Hematopoietic multipotent progenitor cell treated with erythropoietin and hydrocortisone succinate and interleukin-3 and kit ligand, for 15 days (in vitro differentiated cells): ENCODE measurements around the gene ANKS6.

ENCODE experiments used
- DNase-seq: peaks from one replicate; pipeline ENCODE4 v3.0.0-alpha.2; 2015; ENCODE audit warnings: low spot score

Gene ANKS6

DNA sequence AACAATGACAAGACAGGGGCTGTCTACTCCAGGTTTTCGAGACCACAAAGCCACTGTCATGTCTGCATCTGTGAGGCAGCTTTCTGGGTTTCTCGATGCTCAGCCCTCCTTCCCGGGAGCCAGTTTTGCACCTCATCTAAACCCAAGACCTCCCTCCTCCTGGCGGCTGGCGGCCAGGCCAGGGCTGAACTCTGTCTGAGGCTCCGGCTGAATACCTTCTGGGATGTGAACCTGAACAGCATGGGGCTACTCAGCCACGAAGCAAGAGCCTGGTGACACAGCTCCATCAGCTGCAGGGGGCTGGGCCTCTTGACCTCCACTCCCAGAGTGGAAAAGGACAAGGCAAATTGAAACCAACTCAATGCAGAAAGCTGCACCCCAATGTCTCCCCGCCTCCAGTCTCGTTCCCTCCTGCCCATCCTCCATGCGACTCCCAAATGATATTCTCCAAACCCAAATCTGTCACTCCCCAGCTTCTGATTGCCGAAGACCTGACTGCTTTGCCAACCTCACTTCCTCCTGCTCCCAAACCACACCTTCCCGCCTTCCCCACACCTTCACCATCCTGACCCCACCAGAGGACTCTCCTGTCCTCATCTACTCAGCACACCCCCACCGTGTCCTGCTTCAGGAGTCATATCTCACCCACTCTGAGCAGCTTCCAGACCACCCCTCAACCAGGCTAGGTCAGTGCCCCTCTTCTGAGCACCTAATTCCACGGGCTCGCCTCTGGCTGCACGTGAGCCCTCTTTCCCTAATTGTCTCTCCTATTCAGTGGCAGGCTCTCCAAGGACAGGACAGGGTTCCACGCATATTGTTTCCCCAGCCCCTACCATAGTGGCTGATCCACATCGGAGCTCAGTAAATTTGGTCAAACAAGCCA, 4.5 kb downstream of the ANKS6 start:
- DNase-seq: no peak

DNA sequence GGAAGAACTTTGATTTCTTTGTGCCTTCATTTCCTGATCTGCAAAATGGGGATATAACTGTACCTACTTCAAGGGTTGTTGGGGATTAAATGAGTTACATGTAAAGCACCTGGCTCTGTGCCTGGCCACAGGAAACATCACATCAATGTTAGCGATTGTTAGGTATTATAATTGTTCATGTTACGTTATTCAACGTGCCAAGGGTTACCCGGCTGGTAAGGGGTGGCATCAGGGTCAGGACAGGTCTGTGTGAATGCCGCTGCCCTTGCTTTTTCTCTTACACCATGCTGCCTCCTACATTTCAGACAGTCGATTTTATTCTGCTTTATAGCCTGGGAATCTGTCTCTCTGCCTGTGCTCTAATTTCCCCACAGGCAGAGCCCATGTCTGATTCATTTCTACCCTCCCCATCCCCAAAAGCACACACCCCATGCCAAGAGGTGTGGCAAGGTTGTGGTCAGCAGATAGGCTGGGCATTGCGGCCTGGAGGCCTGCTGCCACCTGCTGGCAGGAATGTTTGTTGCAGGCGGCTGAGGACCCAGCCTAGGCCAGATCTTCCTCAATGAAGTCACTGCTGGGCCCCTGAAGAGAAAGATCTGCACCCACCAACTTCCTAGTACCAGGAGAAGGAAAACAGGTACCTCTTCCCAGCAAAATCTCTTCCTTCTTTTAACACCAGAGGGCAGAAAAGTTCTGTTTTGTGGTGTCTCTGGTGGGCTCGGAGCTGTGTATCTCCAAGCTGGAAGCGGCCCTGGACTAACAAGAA, 5.3 kb downstream of the ANKS6 start:
- peak; percentile 62 for DNase-seq

DNA sequence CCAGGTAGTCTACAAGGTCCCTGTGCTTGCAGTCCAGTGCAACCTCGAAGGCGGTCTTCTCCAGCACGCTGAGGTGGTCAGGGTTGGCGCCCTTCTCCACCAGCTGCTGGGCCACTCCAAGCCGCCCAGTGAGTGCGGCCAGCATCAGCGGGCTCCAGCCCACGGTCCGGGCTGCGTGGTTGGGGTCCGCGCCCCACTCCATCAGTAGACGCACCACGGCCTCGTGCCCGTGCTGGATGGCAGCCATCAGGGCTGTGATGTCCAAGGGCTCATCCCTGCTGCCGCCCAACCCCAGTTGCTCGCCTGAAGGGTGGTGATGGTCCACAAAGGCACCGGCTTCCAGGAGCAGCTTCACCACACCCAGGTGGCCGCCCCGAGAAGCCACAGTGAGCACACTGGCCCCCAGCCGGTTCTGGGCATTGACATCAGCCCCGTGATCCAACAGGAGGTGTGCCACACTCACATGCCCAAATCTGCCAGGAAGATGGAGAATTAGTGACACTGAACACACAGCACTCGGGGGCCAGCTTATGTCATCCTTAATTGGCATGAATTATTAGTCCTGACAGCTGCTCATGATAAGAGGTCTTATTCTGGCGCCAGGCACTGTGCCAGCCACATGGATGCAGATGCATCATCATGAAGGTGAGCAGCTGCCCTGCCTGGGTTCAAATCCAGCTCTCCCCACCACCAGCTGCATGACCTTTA, 6.1 kb downstream of the ANKS6 start:
- peak; percentile 54 for DNase-seq

DNA sequence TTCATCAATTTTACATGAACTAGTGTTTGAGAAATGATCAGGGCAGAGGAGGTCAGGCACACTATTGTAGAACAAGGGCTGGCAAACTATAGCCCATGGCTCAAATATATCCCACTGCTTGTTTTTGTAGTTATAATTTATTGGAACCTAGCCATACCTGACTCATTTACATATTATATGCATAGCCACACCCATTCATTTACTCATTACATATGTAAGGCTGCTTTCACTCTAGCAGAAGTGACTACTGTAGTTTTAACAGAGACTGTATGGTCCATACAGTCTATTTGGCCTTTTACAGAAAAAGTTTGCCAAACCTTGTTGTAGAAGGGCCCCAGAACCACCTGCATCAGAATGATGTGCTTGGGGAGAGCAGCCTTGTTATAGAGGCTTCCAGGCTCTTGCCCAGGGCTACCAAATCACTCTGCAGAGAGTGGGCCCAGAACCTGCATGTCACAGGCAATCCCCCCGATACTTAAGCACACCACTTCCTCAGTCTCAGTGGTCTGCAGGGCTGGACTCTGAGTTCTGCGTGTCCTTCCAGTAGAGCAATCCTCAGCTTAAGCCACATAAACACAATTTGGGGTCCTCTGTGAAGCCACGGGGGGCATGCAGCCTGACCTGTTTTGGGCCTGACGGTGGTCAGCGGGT, 6.7 kb downstream of the ANKS6 start:
- peak; percentile 8 for DNase-seq

DNA sequence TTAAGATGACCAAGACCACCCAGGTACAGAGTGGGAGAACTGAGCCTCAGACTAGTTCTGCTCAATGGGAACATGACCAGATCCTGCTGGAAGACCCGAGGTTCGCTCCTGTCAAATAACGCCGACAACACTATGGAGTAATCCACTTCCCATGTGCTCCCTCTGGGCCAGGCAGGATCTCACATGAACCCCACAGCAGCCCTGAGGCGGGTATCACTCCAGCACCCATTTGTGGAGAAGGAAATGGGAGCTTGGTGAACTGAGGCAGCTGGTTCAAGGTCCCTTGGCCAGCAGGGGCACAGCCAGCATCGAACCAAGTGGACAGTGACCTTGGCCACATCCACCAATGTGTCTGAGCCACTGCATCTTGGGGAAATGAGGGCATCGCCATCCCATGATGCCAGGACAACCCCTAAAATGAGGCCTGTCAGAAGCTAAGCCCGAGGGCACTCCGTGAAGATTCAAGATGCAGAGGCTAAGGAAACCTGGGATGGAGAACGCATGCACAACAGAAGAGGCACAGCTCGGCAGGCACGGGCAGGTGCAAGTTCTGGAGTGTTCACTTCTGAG, 8.5 kb downstream of the ANKS6 start:
- DNase-seq: no peak

DNA sequence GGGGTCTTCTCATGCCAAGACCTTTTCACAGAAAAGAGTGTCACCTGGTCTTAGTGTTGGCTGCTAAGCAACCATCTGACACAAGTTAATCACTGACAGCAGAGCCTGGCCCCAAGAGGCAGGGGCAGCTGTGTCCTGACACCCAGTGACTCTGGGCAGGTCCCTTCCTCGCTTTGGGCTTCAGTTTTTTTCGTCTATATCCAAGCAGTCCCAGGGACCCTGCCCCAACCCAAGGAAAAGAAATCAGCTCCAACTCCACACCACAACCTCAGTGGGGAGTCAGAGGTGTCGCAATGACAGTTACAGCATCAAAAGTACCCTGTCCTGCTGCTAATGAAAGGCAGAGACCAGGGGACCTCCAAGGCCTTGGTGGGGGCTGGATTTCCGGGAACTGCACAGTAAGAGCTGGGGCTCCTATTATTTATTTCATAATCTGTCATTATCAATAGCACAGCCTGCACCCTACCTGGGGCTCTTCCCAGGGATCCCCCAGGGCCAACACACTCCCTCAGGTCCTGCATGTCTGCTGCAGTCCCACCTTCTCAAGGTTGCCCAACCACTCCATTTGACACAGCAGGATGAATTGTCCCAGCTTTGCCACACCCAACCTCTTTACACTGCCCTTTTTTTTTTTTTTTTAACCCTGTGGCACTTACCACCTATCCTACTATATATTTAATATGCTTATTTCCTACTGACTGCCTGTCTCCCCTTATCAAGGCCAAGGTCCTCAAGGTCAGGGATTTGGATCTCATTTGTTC, 9.4 kb downstream of the ANKS6 start:
- DNase-seq: no peak

DNA sequence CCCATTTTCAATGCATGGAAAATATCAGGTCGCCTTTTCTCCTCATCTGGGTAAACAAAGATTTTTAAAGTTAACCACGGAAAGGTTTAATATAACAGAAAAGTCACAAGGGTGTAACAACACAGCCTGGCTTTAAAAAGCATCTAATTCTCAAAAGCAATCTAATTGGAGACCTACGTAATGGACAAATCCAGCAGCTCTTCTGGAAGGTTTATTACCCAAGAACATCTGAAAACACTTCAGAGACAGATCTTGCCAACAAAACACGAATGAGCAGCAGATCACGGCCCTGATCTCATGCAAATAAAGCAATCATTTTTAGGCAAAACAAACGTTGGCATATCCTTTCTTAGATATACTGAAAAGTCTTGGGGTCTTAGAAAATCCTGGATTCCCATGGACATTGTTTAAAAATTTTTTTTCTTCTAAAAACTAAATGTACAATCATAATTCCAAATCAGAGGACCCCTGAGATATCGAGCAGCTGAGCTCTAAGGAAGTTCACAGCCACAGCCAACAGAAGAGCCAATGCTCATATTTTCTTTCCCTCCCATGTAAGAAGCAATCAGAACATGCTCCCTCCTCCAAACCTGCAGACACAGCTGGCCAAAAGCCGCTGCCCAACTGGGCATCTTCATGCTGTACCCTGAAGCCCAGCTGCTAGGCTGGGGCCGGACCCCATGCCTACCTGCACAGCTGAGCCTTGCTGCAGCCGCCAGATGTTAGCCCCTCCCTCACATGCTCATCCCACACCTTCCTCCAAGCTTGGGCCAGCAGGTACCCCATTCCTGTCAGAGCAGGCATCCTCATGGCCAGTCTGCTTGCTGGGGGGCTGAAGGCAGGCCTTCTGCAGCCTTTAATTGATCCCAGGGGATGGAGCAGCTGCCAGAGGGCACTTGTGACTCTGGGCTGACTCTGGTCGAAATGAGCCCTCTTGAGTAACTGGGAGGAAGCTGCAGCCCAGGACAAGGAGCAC, 11.2 kb downstream of the ANKS6 start:
- DNase-seq: no peak

DNA sequence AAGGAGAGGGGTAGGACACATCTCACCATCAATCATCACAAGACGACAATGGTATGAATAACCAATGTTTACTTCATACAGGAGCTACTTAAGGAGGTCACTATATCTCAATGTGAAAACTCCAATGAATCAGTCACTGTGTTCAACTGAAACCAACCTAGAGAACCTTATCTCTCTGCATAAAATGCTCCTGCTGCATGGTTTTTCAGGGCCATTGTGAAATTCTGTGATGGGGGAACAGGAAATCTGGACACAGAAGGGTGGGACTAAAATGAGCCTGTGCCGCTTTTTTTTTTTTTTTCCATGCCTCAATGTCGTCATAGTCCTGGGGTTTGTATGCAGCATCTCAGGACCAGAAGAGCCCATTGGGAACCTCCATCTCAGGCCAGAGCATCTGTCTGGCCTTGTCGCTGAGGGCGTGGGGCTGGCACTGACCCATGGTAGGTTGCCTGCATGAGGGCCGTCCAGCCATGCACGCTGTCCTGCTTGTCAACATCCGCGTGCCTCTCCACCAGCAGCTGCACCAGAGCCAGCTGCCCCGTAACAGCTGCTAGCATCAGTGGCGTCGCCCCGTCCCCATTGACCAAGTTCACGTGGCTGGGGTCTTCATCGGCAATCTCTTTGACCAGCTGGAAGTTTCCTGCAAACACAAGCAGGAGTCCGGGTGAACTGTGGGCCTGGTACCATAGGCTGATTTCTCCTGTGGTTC, 12.7 kb downstream of the ANKS6 start:
- DNase-seq: no peak

DNA sequence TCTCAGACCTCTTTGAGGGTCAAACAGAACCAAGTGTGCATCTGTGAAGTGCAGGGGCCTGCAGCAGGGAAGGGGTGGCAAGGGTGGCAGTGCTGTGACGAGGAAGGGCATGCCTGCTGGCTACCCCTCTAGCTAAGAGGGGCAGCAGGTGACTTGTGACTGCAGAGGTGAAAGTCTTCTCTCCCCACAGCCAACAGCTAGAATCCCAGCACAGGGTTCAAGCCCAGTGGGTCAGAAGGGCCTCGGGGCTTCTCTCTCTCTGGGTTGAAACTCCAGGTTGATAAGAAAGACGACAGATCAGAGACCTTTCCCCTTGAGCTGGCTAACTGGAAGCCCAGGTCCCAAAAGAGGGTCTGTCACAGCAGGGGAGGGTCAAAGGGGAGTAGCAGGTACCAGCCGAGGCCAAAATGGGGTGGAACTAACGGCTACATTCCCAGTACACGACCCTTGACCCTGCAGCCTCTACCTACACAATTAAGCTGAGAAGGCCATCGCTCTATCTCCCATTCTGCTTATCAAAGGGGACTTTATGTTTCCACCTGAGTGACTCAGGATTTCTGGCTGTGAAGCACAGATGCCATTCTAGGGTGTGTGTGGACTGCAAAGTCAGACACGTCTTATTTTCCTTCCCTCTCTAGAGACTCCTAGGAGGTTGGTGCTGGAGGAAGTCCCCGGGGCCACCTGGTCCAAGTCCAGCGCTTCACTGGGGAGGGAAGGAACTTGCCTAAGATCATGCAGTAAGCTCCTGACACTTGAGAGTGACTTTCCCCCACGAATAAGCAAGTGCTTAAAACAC, 14.6 kb downstream of the ANKS6 start:
- no peak for DNase-seq

DNA sequence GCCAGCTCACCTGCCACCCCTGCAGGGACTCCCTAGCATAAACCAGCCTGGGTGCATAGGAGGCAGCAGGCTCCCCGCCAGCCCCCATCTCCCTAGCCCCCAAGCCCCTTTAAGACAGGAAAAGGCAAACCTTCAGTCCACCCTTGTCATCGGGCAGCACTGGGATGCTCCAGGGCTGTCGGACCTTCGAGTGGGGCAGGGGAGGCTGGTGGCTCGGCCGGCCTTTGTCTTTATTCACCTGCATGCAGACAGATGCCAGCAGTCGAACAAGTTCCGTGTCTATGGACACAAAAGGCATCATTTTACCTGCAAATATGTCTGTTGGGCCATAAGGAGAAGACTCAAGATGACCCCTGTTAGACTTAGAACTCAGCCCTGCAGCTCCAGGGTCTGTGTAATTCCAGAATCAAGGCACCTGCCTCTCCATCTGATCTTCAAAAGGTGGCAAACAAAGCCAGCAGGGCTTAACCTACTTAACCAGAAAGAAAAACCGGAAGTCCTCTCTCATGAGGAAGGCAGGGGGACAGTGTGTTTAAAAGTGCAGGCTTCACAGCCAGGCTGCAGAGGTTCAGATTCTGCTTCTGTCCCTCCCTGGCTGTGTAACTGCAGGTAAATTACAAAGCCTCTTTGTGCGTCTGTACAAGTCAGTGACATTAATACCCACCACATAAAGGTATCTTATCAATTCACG, 16.2 kb downstream of the ANKS6 start:
- DNase-seq: no peak

DNA sequence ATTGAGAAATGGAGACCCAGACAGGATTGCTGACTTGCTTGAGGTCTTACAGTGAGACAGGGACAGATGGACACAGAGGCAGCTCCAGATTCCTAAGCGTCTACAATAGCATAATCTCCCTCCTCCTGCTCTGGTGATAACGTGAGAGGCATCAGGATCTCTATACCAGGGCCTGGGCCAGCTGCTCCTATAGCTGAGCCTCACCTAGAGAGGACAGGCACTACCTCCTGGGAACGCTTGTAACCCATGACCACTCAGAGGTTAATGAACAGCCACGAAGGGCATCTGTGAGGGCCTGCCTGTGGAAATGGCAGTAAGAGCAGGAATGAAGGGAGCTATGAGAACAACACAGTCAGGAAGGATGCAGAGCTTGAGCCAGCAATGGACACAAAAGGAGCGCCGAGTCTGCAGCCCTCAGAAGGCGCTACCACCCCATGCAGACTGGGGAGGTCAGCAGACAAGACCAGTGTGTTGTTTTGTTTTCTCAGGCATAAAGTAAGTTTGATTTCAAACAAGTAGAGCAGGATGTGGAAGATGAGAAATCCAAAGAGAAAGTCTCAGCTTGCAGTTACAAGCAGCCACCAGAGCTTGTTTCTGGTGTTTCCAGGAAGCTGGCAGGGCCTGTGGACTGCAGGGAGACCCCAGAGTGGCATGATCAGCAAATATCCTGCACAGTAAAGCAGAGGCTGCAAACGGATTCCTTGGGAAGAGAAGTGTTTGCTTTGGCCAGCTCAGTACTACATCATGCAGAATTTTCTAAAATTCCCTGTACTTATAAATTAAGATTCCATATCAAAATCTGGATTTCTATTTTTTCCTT, 17.4 kb downstream of the ANKS6 start:
- DNase-seq: no peak

DNA sequence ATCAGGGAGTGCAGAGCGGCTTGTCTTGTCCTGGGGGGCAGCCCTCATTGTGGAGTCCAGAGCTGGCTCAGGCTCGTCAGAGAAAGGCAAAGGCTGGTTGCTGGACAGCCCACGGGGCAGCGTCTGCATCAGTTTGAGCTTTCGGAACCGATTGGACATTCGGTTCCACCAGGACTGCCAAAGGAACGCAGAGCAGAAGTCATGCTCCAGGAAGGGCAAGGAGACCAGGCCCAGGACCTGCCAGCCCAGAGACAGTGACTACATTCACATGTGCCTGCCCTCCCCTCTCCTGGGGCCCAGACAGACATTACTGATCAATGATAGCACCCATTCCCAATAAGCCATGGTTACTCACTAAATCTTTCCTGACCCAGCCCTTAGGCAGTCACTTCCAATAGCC, 18.1 kb downstream of the ANKS6 start:
- DNase-seq: no peak

DNA sequence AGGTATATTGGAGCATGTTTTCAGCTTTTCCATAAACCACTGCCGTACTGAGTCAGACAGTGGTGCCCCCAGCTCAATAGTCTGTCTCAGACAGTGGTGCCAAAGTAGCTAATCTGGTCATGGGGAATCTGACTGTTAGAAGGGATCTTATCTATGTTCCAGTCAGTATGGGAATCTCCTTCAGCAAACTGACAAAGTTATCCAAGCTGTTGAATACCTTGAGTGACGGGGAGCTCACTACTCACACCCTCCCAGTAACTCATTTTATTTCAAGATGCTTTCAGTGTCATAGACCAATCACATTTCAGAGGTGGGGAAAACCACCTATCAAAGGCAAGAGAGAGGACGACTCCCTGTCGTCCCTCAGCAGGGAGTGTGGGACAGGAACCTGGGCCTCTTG, 18.7 kb downstream of the ANKS6 start:
- no peak for DNase-seq

DNA sequence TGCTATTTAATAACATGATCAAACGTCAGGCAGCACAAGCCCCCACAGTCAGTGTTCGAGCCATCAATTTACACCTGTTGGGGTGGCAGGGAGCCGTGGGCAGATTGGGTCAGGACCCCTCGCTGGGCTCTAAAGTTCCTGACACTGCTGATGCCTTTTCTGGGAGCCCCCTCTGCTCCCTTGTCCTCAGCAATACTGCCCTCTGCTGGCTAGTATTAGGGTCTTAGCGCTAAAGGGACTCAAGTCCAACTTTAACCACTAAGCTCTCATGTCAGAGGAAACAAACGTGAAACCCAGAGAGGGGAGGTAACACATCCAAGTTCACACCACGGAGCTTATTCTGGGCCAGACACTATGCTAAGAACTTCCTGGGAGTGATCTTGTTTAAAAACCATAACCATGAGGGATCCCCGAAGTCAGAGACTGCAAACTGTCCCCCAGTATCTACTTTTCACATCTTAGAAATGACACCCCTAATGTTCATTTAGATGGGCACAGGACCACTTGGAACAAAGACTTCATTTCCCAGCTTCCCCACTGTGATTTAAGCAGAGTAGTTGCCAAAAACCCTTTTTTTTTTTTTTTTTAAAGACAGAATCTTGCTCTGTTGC, 20.4 kb downstream of the ANKS6 start:
- peak; percentile 55 for DNase-seq

DNA sequence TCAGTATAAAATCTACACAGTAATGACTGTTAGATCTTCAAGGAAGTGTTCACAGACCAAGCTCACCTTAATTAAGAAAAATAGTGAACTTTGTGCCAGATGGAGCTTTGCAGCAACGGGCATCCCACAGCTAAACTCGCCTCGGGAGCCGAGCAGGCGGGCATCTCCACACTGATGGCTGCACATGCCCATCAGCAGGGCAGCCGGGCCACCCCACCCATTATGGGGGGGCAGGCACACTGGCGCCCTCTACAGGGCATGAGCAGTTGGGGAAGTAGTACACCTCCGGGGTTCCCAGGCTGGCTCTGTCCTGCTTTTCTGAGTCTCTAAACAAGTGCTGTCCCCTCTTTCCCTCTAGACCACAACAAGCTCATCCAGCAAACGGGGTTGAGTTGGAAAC, 21.6 kb downstream of the ANKS6 start:
- peak; percentile 8 for DNase-seq

DNA sequence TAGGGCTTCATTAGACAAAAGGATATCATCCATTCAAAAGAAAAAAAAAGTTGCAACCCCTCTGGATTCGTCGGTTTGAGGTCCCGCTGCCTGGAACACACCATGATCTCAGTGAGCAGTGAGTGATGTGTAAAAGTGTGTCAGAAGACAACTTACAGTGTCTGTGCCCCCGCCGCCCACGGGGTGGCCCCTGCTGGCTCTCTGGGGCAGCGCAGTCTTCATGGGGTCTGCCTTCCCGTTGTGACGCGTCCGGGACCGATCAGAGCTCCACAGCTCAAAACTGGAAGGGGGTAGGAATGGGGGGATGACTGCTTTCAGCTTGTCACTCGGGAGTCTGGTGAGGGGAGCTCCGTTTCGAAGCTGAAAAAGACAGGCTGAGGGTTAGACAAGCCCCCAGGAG, 22.6 kb downstream of the ANKS6 start:
- no peak for DNase-seq
